Hepatocyte (in vitro differentiated cells): ENCODE data around the gene OR56A5. TPM values are rescaled to one million over a fixed set of nuclear protein-coding genes. Genes with fewer than 3 reads are reported as not detected.

Experiments used
- DNase-seq: peaks from one replicate; pipeline ENCODE4 v3.0.0-alpha.2; 2016; ENCODE audit warnings: low spot score
- H2AFZ ChIP-seq: fragments of 200-600 bp; sonication (generic); 2 replicates; pipeline ENCODE4 v1.6.0; 2016; ENCODE audit warnings: antibody characterized with exemption, mild to moderate bottlenecking
- H3K27ac ChIP-seq: fragments of 200-600 bp; sonication (generic); 2 replicates; pipeline ENCODE4 v1.5.1; 2016; ENCODE audit warnings: mild to moderate bottlenecking
- H3K27me3 ChIP-seq: fragments of 200-600 bp; sonication (generic); 2 replicates; pipeline ENCODE4 v1.6.1; 2016
- H3K36me3 ChIP-seq: fragments of 200-600 bp; sonication (generic); replicated peaks from 2 replicates; pipeline ENCODE4 v1.5.1; 2016; ENCODE audit warnings: low read depth; ENCODE audit not compliant: insufficient read depth
- H3K4me1 ChIP-seq: fragments of 200-600 bp; sonication (generic); 2 replicates; pipeline ENCODE4 v1.5.1; 2016; ENCODE audit warnings: mild to moderate bottlenecking, moderate library complexity; ENCODE audit not compliant: insufficient read depth
- H3K4me2 ChIP-seq: fragments of 200-600 bp; sonication (generic); 2 replicates; pipeline ENCODE4 v1.6.0; 2016
- H3K4me3 ChIP-seq: fragments of 200-600 bp; sonication (generic); 2 replicates; pipeline ENCODE4 v1.5.1; 2016; ENCODE audit warnings: mild to moderate bottlenecking
- H3K79me2 ChIP-seq: fragments of 200-600 bp; sonication (generic); 2 replicates; pipeline ENCODE4 v1.6.0; 2017; ENCODE audit warnings: mild to moderate bottlenecking
- H3K9me2 ChIP-seq: fragments of 200-600 bp; sonication (generic); replicated peaks from 2 replicates; pipeline ENCODE4 v1.6.0; 2017; ENCODE audit warnings: mild to moderate bottlenecking; ENCODE audit not compliant: insufficient read depth
- H3K9me3 ChIP-seq: fragments of 200-600 bp; sonication (generic); 2 replicates; pipeline ENCODE4 v1.5.1; 2016; ENCODE audit warnings: low read depth, mild to moderate bottlenecking
- H4K20me1 ChIP-seq: fragments of 200-600 bp; sonication (generic); 2 replicates; pipeline ENCODE4 v1.6.0; 2016; ENCODE audit warnings: mild to moderate bottlenecking; ENCODE audit not compliant: insufficient read depth, poor library complexity, severe bottlenecking
- CTCF ChIP-seq: fragments of 200-600 bp; sonication (generic); IDR thresholded peaks from 2 replicates; pipeline ENCODE4 v1.5.1; 2016; ENCODE audit warnings: antibody characterized with exemption, mild to moderate bottlenecking; ENCODE audit not compliant: poor library complexity
- EZH2 ChIP-seq: fragments of 200-600 bp; sonication (generic); IDR thresholded peaks from 2 replicates; pipeline ENCODE4 v1.6.1; 2016; ENCODE audit warnings: antibody characterized with exemption, mild to moderate bottlenecking, borderline replicate concordance
- EZH2phosphoT487 ChIP-seq: fragments of 200-600 bp; sonication (generic); IDR thresholded peaks from one replicate; pipeline ENCODE4 v1.6.1; 2018; ENCODE audit warnings: antibody characterized with exemption, mild to moderate bottlenecking, low read depth, moderate library complexity; ENCODE audit not compliant: unreplicated experiment, severe bottlenecking
- WGBS: methylation state at CpG from one replicate; pipeline ENCODE4 v1.1.6; 2016; ENCODE audit warnings: low lambda C conversion rate; ENCODE audit errors: missing lambda C conversion rate; 5-methylcytosine and 5-hydroxymethylcytosine counted together
- polyA plus RNA-seq: library from polyadenylated mRNA; unstranded; fragments of >200 nt; fragmentation: Nextera tagmentation; extraction: Ambion mirVana; gene quantifications from 2 replicates; pipeline ENCODE4 v1.2.1, GENCODE V29; 2016
- total RNA-seq: library from RNA; depleted of rRNA; stranded (reverse); fragments of >200 nt; gene quantifications from 2 replicates; pipeline ENCODE4 v1.2.3, GENCODE V29; 2014

Gene OR56A5
- total and polyA plus RNA-seq, 2 experiments from 2014 or later, result not detected

GRCh38 chr11:5983443-5983842 is 15.1 kb upstream of the OR56A5 start:
- DNase-seq, result no peak
- Histone ChIP-seq H3K36me3 (no peaks in the 10 kb centered on the region), H2AFZ (no peak overlapping the region), H3K9me3 (no peaks in the 10 kb centered on the region), H3K9me2 (no peaks in the 10 kb centered on the region), H3K27me3 (no peaks in the 10 kb centered on the region), H3K4me3 (no peak overlapping the region), H4K20me1 (no peaks in the 10 kb centered on the region), H3K4me1 (no peaks in the 10 kb centered on the region), H3K27ac (no peak overlapping the region), H3K4me2 (no peak overlapping the region), H3K79me2 (no peaks in the 10 kb centered on the region)
- TF ChIP-seq EZH2, result no peak
- TF ChIP-seq EZH2phosphoT487, result no peak
- TF ChIP-seq CTCF, result no peak
- 62% methylated on average over 1 of the region's 1 CpG for WGBS

- no peaks in the 10 kb centered on the region for H3K36me3 ChIP-seq
- no peaks in the 10 kb centered on the region for H3K9me3 ChIP-seq
- 83% methylated on average over 1 of the region's 1 CpG for WGBS
- no peak for DNase-seq
- no peaks in the 10 kb centered on the region for H3K4me1 ChIP-seq
- H3K4me3 ChIP-seq, result no peak overlapping the region
- H4K20me1 ChIP-seq, result no peaks in the 10 kb centered on the region
- no peak overlapping the region for H3K4me2 ChIP-seq
- TF ChIP-seq CTCF (no peak), EZH2phosphoT487 (no peak), EZH2 (no peak)
- no peak overlapping the region for H2AFZ ChIP-seq
- peaks cover 11% of the 10 kb centered on the region for H3K27me3 ChIP-seq
- H3K27ac ChIP-seq, result no peak overlapping the region
- H3K9me2 ChIP-seq, result no peaks in the 10 kb centered on the region
- no peaks in the 10 kb centered on the region for H3K79me2 ChIP-seq
Measured at GRCh38 chr11:5973530-5973929, 5.2 kb upstream of the OR56A5 start.

GRCh38 chr11:5967708-5968107 is 586 bp downstream of the OR56A5 start:
- no peaks in the 10 kb centered on the region for H4K20me1 ChIP-seq

More at GRCh38 chr11:5967708-5968107, 586 bp downstream of the OR56A5 start:
- Histone ChIP-seq H3K79me2 (no peaks in the 10 kb centered on the region), H3K4me1 (no peaks in the 10 kb centered on the region), H3K9me3 (no peaks in the 10 kb centered on the region), H2AFZ (no peak overlapping the region), H3K9me2 (no peaks in the 10 kb centered on the region), H3K4me3 (no peak overlapping the region), H3K27me3 (peaks cover 11% of the 10 kb centered on the region), H3K36me3 (no peaks in the 10 kb centered on the region), H3K27ac (no peak overlapping the region), H3K4me2 (no peak overlapping the region)
- TF ChIP-seq EZH2 (no peak), EZH2phosphoT487 (no peak), CTCF (no peak)
- 66% methylated on average over 3 of the region's 3 CpGs for WGBS
- no peak for DNase-seq
